Cardiac muscle cell (in vitro differentiated cells and primary cell): ENCODE data around the gene SLC2A2. TPM values are rescaled to one million over a fixed set of nuclear protein-coding genes. Genes with fewer than 3 reads are reported as not detected.

Experiments
- DNase-seq, 2 donors: peaks; one replicate each; pipeline versions ENCODE4 v3.0.0 to v3.0.0-alpha.2; 2010 to 2017; ENCODE audit warnings: low read depth in 1 of 2, low spot score in 1 of 2
- H3K27ac ChIP-seq: fragments of 200-600 bp; sonication (generic); 2 replicates; pipeline ENCODE4 v1.5.1; 2016
- H3K27me3 ChIP-seq: fragments of 200-600 bp; sonication (generic); 2 replicates; pipeline ENCODE4 v1.6.0; 2016; ENCODE audit warnings: control low read depth
- H3K36me3 ChIP-seq: fragments of 200-600 bp; sonication (generic); 2 replicates; pipeline ENCODE4 v1.5.1; 2016; ENCODE audit warnings: control low read depth
- H3K4me1 ChIP-seq: fragments of 200-600 bp; sonication (generic); 2 replicates; pipeline ENCODE4 v1.8.1; 2017; ENCODE audit warnings: low read depth, mild to moderate bottlenecking, mixed run types
- H3K4me3 ChIP-seq: fragments of 200-600 bp; sonication (generic); 2 replicates; pipeline ENCODE4 v1.5.1; 2016; ENCODE audit warnings: mild to moderate bottlenecking
- H3K9me3 ChIP-seq: fragments of 200-600 bp; sonication (generic); 2 replicates; pipeline ENCODE4 v1.5.1; 2017; ENCODE audit warnings: low read depth, mild to moderate bottlenecking, control low read depth
- CTCF ChIP-seq: IDR thresholded peaks from 2 replicates; pipeline ENCODE4 v1.5.1; 2012; ENCODE audit warnings: low read depth, mild to moderate bottlenecking, low read length
- polyA plus RNA-seq: library from polyadenylated mRNA; unstranded; fragments of >200 nt; fragmentation: Nextera tagmentation; extraction: Ambion mirVana; gene quantifications from 2 replicates; pipeline ENCODE4 v1.2.1, GENCODE V29; 2016
- total RNA-seq: library from RNA; depleted of rRNA; stranded (reverse); fragments of >200 nt; gene quantifications from 2 replicates; pipeline ENCODE4 v1.2.3, GENCODE V29; 2016

Gene SLC2A2
- total and polyA plus RNA-seq, 2 experiments from 2014 or later: not detected

- Histone ChIP-seq H3K27ac (no peak overlapping the region), H3K27me3 (no peaks in the 10 kb centered on the region), H3K9me3 (no peaks in the 10 kb centered on the region), H3K4me1 (no peaks in the 10 kb centered on the region), H3K4me3 (no peak overlapping the region), H3K36me3 (no peaks in the 10 kb centered on the region)
- DNase-seq: peak in 1 of 2 donors; percentile 25
- TF ChIP-seq CTCF: peak; percentile 31
These were observed 8.2 kb downstream of the SLC2A2 start for GRCh38 chr3:171018156-171018935.

GRCh38 chr3:171013822-171014748 is 12.4 kb downstream of the SLC2A2 start:
- peak in 1 of 2 donors; percentile 57 for DNase-seq
- TF ChIP-seq CTCF: no peak
- no peak overlapping the region for H3K4me3 ChIP-seq
- H3K27me3 ChIP-seq: peaks cover 3% of the 10 kb centered on the region
- no peaks in the 10 kb centered on the region for H3K9me3 ChIP-seq
- H3K36me3 ChIP-seq: no peaks in the 10 kb centered on the region
- peaks cover 6% of the 10 kb centered on the region for H3K4me1 ChIP-seq
- H3K27ac ChIP-seq: no peak overlapping the region

- Histone ChIP-seq H3K27me3 (peaks cover 4% of the 10 kb centered on the region), H3K4me3 (no peak overlapping the region), H3K9me3 (no peaks in the 10 kb centered on the region), H3K27ac (no peak overlapping the region), H3K4me1 (peaks cover 12% of the 10 kb centered on the region), H3K36me3 (no peaks in the 10 kb centered on the region)
- DNase-seq: no peak
- TF ChIP-seq CTCF: no peak
These were observed 14.6 kb downstream of the SLC2A2 start for GRCh38 chr3:171011873-171012336.

- Histone ChIP-seq H3K36me3 (no peaks in the 10 kb centered on the region), H3K9me3 (no peaks in the 10 kb centered on the region)
These were observed 15.2 kb downstream of the SLC2A2 start for GRCh38 chr3:171011109-171011872.

More at GRCh38 chr3:171011109-171011872, 15.2 kb downstream of the SLC2A2 start:
- Histone ChIP-seq H3K4me3 (no peak overlapping the region), H3K27ac (no peak overlapping the region), H3K27me3 (peaks cover 4% of the 10 kb centered on the region), H3K4me1 (peaks cover 12% of the 10 kb centered on the region)
- TF ChIP-seq CTCF: no peak
- no peak for DNase-seq
